ENCODE results near the gene PDE4D. TPM values are rescaled to one million over a fixed set of nuclear protein-coding genes. Genes with fewer than 3 reads are reported as not detected.

The PDE4D gene
- total RNA-seq, 1 experiment from 2014 or later: 2.4 TPM

- H3K27ac ChIP-seq (ENCODE audit: low read length): no peak overlapping the region
- no peaks in the 10 kb centered on the region for H3K9me3 ChIP-seq (ENCODE audit: control insufficient read depth, insufficient read depth, low read depth, low read length)
- intact Hi-C loops (cut with micrococcal nuclease; ENCODE audit: unreplicated experiment): no loop called here
- in situ Hi-C loops (cut with HindIII; ENCODE audit: low pct_unique_long_range_greater_than_20kb, low sequenced_read_pairs): no loop called here
- TF ChIP-seq, protein P1, sequence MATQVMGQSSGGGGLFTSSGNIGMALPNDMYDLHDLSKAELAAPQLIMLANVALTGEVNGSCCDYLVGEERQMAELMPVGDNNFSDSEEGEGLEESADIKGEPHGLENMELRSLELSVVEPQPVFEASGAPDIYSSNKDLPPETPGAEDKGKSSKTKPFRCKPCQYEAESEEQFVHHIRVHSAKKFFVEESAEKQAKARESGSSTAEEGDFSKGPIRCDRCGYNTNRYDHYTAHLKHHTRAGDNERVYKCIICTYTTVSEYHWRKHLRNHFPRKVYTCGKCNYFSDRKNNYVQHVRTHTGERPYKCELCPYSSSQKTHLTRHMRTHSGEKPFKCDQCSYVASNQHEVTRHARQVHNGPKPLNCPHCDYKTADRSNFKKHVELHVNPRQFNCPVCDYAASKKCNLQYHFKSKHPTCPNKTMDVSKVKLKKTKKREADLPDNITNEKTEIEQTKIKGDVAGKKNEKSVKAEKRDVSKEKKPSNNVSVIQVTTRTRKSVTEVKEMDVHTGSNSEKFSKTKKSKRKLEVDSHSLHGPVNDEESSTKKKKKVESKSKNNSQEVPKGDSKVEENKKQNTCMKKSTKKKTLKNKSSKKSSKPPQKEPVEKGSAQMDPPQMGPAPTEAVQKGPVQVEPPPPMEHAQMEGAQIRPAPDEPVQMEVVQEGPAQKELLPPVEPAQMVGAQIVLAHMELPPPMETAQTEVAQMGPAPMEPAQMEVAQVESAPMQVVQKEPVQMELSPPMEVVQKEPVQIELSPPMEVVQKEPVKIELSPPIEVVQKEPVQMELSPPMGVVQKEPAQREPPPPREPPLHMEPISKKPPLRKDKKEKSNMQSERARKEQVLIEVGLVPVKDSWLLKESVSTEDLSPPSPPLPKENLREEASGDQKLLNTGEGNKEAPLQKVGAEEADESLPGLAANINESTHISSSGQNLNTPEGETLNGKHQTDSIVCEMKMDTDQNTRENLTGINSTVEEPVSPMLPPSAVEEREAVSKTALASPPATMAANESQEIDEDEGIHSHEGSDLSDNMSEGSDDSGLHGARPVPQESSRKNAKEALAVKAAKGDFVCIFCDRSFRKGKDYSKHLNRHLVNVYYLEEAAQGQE (IDR thresholded peaks at IDR 0.05; ENCODE audit: insufficient read depth in 1 of 2, low read depth in 2 of 2, low read length in 1 of 2): no peak
- no peak for TF ChIP-seq SIN3A (IDR thresholded peaks at IDR 0.05; ENCODE audit: borderline replicate concordance, insufficient read depth, low read depth, low read length)
- H3K27me3 ChIP-seq (ENCODE audit: control insufficient read depth, insufficient read depth, low read length): no peaks in the 10 kb centered on the region
- ATAC-seq: no peak
- H3K36me3 ChIP-seq (ENCODE audit: control insufficient read depth, insufficient read depth, low read length): no peaks in the 10 kb centered on the region
- DNase-seq (ENCODE audit: low read depth, low spot score): no peak
- no peaks in the 10 kb centered on the region for H3K4me1 ChIP-seq (ENCODE audit: control insufficient read depth, insufficient read depth, low read length)
- POLR2A ChIA-PET: no interaction called here
- CTCF ChIA-PET: no interaction called here
- no TSS peak for BruUV-seq (replicated peaks)
- no peak overlapping the region for H3K4me3 ChIP-seq (ENCODE audit: low read depth in 2 of 2, low read length in 2 of 2)
These were observed 943.3 kb downstream of the PDE4D start for GRCh38 chr5:58950224-58950623.

DNA sequence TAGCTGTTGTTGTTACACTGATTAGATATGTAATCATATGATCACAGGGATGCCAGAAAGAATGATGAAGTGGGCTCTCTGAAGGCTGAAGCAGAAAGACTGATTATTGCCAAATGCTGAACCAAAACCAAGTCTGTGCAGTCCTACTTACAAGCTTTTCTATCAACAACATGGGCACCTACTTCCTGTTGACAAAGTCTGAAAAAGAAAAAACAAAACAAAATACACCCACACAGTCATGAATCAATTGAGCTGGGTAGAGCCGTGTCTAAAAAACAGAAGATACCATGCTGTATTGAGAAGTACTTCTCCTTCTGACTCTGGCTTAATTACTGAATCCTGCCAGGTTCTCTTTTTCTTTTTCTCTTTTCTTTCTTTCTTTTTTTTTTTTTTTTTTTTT lies 947.3 kb downstream of the PDE4D start:
- TF ChIP-seq, protein P2, sequence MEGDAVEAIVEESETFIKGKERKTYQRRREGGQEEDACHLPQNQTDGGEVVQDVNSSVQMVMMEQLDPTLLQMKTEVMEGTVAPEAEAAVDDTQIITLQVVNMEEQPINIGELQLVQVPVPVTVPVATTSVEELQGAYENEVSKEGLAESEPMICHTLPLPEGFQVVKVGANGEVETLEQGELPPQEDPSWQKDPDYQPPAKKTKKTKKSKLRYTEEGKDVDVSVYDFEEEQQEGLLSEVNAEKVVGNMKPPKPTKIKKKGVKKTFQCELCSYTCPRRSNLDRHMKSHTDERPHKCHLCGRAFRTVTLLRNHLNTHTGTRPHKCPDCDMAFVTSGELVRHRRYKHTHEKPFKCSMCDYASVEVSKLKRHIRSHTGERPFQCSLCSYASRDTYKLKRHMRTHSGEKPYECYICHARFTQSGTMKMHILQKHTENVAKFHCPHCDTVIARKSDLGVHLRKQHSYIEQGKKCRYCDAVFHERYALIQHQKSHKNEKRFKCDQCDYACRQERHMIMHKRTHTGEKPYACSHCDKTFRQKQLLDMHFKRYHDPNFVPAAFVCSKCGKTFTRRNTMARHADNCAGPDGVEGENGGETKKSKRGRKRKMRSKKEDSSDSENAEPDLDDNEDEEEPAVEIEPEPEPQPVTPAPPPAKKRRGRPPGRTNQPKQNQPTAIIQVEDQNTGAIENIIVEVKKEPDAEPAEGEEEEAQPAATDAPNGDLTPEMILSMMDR (IDR thresholded peaks at IDR 0.05): no peak
- intact Hi-C loops (cut with micrococcal nuclease; ENCODE audit: unreplicated experiment) (no loop called here), in situ Hi-C loops (cut with HindIII; ENCODE audit: low pct_unique_long_range_greater_than_20kb, low sequenced_read_pairs) (no loop called here)
- Histone ChIP-seq H3K4me1 (ENCODE audit: control insufficient read depth, insufficient read depth, low read length) (no peaks in the 10 kb centered on the region), H3K27ac (ENCODE audit: low read length) (no peak overlapping the region), H3K36me3 (ENCODE audit: control insufficient read depth, insufficient read depth, low read length) (no peaks in the 10 kb centered on the region), H3K9me3 (ENCODE audit: control insufficient read depth, insufficient read depth, low read depth, low read length) (no peaks in the 10 kb centered on the region), H3K27me3 (ENCODE audit: control insufficient read depth, insufficient read depth, low read length) (no peaks in the 10 kb centered on the region), H3K4me3 (ENCODE audit: low read depth in 2 of 2, low read length in 2 of 2) (no peak overlapping the region)
- no peak for DNase-seq (ENCODE audit: low read depth, low spot score)
- ChIA-PET CTCF (no interaction called here), POLR2A (no interaction called here)
- no peak for ATAC-seq
- BruUV-seq (replicated peaks): no TSS peak

DNA sequence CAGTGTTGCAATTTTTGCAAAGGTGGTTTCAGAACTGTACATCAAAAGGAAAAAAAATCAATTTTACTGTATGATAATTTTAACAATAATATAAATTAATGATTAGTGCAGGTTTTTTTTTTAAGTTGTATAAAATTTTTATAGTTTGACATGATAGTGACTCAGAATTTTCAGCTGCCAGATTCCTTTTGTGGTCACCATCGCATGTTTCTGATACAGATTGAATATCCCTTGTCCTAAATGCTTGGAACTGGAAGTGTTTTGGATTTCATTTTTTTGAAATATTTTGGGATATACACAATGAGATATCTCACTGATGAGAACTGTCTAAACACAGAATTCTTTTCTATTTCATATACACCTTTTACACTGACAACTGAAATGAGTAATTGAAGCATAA lies 949.3 kb downstream of the PDE4D start:
- TF ChIP-seq POLR2AphosphoS5 (IDR thresholded peaks at IDR 0.05; ENCODE audit: low read depth, low read length) (no peak), TCF7L2 (IDR thresholded peaks at IDR 0.05; ENCODE audit: low read depth, low read length) (no peak), SIN3A (IDR thresholded peaks at IDR 0.05; ENCODE audit: borderline replicate concordance, insufficient read depth, low read depth, low read length) (no peak)
- TF ChIP-seq, protein P1 (IDR thresholded peaks at IDR 0.05; ENCODE audit: insufficient read depth in 1 of 2, low read depth in 2 of 2, low read length in 1 of 2): no peak
- TF ChIP-seq, protein P2 (IDR thresholded peaks at IDR 0.05): no peak
- in situ Hi-C loops (cut with HindIII; ENCODE audit: low pct_unique_long_range_greater_than_20kb, low sequenced_read_pairs) (no loop called here), intact Hi-C loops (cut with micrococcal nuclease; ENCODE audit: unreplicated experiment) (no loop called here)
- H3K9me3 ChIP-seq (ENCODE audit: control insufficient read depth, insufficient read depth, low read depth, low read length): no peaks in the 10 kb centered on the region
- DNase-seq (ENCODE audit: low read depth, low spot score) (no peak), ATAC-seq (no peak)
- POLR2A ChIA-PET: no interaction called here
- H3K36me3 ChIP-seq (ENCODE audit: control insufficient read depth, insufficient read depth, low read length): no peaks in the 10 kb centered on the region
- CTCF ChIA-PET: no interaction called here
- no peak overlapping the region for H3K27ac ChIP-seq (ENCODE audit: low read length)
- no TSS peak for BruUV-seq (replicated peaks)
- no peak overlapping the region for H3K4me3 ChIP-seq (ENCODE audit: low read depth in 2 of 2, low read length in 2 of 2)
- H3K27me3 ChIP-seq (ENCODE audit: control insufficient read depth, insufficient read depth, low read length): no peaks in the 10 kb centered on the region
- H3K4me1 ChIP-seq (ENCODE audit: control insufficient read depth, insufficient read depth, low read length): no peaks in the 10 kb centered on the region
